GM20000 (cell line): Measurements from ENCODE around the gene KDM2A.
"Not testable (repeated sequence)": the region's sequence is repeated elsewhere in the genome, so short reads cannot be mapped to it uniquely, and the experiment has no call there.

Source experiments
- DNase-seq: peaks from one replicate; pipeline ENCODE4 v3.0.0; 2012; ENCODE audit warnings: low spot score
- TF ChIP-seq, protein P1 (sequence below): IDR thresholded peaks from 2 replicates; pipeline ENCODE4 v1.5.1; 2012; ENCODE audit warnings: mild to moderate bottlenecking, control low read depth; ENCODE audit errors: extremely low read depth, missing control alignments

The KDM2A gene

DNA sequence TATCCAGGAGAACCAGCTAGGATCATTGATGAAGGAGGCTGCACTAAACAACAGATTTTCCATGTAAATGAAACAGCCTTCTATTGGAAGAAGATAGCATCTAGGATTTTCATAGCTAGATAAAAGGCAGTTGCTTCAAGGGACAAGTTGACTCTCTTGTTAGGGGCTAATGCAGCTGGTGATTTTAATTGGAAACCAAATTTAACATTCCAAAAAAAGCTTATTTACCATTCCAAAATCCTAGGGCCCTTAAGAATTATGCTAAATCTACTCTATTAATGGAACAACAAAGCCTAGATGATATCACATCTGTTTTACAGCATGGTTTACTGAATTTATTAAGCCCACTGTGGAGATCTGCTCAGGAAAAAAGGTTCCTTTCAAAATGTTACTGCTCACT is 80.7 kb downstream of the KDM2A start:
- TF ChIP-seq, protein P1, sequence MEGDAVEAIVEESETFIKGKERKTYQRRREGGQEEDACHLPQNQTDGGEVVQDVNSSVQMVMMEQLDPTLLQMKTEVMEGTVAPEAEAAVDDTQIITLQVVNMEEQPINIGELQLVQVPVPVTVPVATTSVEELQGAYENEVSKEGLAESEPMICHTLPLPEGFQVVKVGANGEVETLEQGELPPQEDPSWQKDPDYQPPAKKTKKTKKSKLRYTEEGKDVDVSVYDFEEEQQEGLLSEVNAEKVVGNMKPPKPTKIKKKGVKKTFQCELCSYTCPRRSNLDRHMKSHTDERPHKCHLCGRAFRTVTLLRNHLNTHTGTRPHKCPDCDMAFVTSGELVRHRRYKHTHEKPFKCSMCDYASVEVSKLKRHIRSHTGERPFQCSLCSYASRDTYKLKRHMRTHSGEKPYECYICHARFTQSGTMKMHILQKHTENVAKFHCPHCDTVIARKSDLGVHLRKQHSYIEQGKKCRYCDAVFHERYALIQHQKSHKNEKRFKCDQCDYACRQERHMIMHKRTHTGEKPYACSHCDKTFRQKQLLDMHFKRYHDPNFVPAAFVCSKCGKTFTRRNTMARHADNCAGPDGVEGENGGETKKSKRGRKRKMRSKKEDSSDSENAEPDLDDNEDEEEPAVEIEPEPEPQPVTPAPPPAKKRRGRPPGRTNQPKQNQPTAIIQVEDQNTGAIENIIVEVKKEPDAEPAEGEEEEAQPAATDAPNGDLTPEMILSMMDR, result no peak
- no peak for DNase-seq

DNA sequence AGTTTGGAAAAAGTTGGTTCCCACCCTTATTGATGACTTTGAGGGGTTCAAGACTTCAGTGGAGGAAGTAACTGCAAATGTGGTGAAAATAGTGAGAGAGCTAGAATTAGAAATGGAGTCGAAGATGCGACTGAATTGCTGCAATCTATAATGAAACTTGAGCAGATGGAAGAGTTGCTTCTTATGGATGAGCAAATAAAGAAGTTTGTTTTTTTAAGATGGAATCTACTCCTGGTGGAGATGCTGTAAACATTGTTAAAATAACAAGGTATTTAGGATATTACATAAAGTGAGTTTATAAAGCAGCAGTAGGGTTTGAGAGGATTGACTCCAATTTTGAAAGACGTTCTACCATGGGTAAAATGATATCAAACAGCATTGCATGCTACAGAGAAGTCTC is 83.0 kb downstream of the KDM2A start:
- TF ChIP-seq, protein P1, result no peak
- DNase-seq, result no peak

DNA sequence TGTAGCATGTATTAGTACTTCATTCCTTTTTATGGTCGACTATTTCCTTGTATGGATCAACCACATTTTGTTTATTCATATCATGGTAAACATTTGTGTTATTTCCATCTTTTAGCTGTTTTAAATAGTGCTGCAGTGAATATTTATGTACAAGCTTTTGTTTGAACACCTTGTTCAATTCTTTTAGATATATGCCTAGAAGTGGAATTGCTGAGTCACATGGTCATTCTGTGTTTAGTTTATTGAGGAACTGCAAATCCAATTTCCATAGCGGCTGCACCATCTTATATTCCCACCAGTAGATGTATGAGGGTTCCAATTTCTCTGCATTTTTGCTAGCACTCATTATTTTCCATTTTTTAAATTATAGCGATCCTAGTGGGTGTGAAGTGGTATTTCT is 85.8 kb downstream of the KDM2A start:
- DNase-seq, result no peak
- TF ChIP-seq, protein P1, result no peak

GRCh38 chr11:67209222-67209621 is 90.2 kb downstream of the KDM2A start:
- DNase-seq, result not testable (repeated sequence)

GRCh38 chr11:67211656-67212436 is 92.8 kb downstream of the KDM2A start:
- no peak for DNase-seq
- TF ChIP-seq, protein P1, result no peak

DNA sequence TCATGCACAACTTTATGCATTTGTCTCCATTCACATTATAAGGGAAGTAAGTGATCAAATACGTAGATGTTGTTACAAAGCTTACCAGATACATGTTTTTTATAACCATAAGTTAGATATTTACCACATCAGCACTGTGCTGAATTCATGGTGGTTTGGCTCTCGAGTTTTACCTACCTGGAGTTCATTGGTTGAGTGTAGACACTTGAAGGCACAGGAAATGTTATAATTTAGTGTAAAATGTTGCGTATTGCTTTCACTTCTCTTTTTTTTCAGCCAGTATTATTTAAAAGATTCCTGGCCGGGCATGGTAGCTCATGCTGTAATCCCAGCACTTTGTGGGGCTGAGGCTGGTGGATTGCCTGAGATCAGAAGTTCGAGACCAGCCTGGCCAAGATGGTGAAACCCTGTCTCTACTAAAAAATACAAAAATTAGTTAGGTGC is 94.1 kb downstream of the KDM2A start:
- DNase-seq, result peak; percentile 66
- TF ChIP-seq, protein P1, result no peak

GRCh38 chr11:67227726-67228125 is 108.7 kb downstream of the KDM2A start:
- no peak for DNase-seq
- TF ChIP-seq, protein P1, result no peak

- TF ChIP-seq, protein P1, result no peak
- no peak for DNase-seq
Measured at GRCh38 chr11:67230406-67230805, 111.3 kb downstream of the KDM2A start.
